Left hindlimb (tissue), 1 donor: Measurements from ENCODE around the gene TMEM114.

Experiments
- DNase-seq: peaks from one replicate; pipeline ENCODE4 v3.0.0-alpha.2; 2018

TMEM114 gene

DNA sequence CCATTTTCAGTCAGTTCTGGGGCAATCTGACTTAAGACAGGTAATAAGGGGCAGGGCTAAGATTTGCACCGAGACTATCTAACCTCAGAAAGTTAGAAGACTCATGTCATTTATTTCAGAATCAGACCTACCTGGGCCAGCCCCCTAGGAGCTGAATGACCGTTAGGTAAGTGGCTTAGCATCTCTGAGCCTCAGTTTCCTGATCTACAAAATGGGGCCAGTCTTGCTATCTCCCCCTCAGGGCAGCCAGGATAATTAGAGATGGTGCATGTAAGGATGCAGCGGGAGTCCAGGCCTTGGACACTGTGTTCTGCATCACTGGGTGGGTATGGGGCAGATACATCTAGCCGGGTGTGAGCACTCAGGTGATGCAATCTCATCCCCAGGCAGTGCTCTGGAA, 20.8 kb upstream of the TMEM114 start:
- no peak for DNase-seq

- DNase-seq, result no peak
Measured at GRCh38 chr16:8607214-8607613, 16.9 kb upstream of the TMEM114 start.

DNA sequence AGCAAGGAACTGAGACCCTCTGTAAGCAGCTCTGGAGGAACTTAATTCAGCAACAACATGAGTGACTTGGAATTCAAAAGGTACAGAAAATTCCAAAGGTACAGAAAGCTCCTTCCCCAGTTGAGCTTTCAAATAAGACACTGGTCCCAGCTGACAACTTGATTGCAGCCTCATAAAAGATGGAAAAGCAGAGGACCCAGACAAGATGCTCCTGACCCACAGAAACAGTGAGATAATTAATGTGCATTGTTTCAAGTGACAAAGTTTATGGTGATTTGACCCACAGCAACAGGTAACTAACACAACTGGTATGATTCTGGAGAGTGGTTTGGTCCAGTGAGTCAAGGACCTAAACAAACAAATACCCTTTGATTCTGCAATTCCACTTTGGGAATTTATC, 15.2 kb upstream of the TMEM114 start:
- DNase-seq, result no peak

DNA sequence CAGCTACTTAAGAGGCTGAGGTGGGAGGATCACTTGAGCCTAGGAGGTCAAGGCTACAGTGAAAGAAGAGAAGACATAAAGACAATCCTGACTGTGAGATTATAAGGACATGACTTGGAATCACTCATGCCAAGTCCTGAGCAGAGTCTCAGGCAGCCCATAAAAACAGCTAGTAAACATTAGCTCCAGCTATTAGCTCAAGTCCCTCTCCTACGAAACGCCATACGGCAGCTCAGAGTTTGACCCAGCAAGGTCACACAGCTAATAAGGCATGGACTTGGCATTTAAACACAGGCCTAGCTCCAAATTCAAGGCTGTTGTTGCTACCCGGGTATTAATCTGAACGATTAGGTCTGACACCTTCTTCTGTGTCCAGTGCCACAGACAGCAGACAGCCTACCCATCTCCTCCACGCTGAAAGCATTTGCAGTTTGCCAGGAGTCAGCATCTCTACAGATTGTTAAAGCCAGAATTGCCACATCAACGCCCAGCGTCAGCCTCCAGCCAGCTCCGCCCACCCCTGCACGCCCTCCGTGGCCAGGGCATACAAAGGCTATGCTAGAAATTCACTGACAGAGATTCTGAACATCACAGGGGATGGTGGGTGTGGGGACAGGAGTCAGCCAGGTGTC, 9.9 kb upstream of the TMEM114 start:
- DNase-seq, result no peak

DNA sequence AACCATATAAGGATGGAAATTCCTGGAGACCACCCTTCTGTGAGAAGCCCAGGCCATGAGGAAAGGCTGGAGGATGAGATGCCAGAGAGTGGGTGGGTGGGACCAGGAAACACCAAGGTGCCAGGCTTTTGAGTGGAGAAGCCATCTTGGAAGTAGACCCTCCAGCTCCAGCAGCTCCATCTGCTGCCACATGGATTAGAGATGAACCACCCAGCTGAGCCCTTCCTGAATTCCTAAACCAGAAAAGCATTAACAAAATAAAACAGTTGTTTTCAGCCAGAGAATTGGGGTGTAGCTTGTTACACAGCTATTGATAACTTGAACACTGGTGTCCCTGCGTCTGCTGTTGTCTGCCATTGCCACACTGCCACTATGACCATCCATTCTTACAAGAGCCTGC, 6.3 kb upstream of the TMEM114 start:
- no peak for DNase-seq

DNA sequence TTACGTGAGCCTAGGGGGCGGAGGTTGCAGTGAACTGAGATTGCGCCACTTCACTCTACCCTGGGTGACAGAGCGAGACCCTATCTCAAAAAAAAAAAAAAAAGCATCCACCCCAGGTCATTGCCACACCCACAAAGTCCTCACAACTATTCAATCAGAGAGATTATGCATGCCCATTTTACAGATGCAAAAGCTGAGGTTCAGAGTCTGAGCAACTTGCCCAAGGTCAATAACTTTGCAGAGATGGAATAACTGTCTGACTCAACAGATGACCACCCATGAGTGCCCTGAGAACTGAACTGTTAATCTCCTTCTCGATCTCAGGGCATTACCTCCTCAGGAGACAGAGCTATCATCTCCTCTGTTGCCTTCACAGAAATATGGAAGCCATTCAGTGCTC, 5.5 kb upstream of the TMEM114 start:
- DNase-seq, result no peak

DNA sequence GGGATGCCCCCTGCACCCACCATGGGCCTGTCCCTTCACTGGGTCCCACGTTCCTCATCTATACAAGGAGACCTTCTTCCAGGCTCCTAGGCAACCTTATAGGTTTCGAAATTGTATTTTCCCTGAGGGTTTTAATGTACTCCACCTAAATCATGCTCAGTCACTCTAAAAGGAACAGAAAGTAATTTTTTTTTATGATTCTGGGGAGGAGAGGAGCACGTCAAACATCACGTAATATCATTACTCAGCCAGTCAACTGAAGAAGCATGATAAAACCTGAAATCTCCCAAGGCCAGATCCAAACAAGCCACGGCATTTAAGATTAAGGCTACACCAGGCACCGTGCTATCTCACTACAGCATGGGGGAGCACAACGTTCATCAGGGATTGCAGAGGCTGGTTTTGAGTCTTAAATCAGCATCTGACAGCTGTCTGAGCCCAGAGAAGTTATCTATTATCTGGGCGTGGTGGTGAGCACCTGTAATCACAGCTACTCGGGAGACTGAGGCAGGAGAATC, 3.9 kb upstream of the TMEM114 start:
- no peak for DNase-seq

- no peak for DNase-seq
Measured at GRCh38 chr16:8591451-8591850, 1.1 kb upstream of the TMEM114 start.

DNA sequence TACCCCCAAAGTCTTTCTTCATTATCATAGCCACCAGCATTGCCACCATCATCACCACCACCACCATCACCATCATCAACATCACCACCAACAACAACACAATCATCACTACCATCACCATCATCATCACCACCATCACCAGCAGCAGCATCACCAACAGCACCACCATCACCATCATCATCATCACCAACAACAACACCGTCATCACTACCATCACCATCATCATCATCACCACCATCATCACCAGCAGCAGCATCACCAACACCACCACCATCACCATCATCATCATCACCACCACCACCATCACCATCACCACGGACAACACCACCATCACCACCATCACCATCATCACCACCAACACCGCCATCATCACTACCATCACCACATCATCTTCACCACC, 500 bp upstream of the TMEM114 start:
- DNase-seq, result no peak

DNA sequence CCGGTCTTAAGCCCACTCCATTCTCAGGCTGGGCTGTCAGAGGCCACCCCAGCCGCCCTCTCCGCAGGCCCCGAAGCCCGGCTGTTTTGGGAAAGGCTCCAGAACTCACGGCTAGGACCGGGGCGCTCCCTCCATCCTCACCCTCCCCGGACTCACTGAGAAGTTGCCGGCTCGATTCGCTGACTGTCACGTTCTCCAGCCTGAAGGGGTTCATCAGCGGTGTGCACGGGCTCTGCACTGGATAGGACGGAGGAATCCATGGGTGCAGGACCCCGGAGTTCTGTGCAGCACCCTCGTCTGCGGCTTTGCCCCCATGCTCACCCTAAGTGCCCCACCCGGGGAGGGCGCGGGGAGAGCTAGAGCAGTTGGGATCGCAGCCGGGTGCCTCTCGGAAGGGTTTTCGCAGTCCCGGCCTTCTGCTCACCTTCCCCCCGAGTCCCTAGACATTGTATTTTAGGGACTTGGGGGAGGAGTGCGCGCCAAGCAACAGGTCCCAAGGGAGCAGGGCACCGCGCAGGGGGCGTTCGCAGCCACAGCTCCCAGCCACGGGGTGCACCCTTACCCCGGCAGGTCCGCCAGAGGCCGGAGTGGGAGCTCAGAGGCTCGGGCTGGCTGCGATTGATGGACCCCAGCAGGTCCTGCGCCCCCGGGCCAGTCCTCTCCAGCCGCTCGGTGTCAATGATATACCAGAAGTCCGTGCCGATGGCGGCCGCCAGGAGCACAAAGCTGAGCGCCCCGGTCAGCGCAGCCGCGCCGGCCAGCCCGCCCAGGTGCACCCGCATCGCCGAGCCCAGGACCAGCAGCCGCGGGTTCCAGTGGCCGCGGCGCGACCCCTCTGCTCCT, 1.0 kb downstream of the TMEM114 start:
- no peak for DNase-seq

GRCh38 chr16:8588682-8589056, 1.6 kb downstream of the TMEM114 start:
- no peak for DNase-seq

GRCh38 chr16:8587065-8587464, 3.2 kb downstream of the TMEM114 start:
- DNase-seq, result no peak

- DNase-seq, result no peak
Measured at GRCh38 chr16:8585857-8586256, 4.5 kb downstream of the TMEM114 start.

GRCh38 chr16:8585041-8585440, 5.3 kb downstream of the TMEM114 start:
- no peak for DNase-seq

- no peak for DNase-seq
Measured at GRCh38 chr16:8583732-8584131, 6.6 kb downstream of the TMEM114 start.

- no peak for DNase-seq
Measured at GRCh38 chr16:8583199-8583598, 7.1 kb downstream of the TMEM114 start.

- no peak for DNase-seq
Measured at GRCh38 chr16:8581831-8582580, 8.3 kb downstream of the TMEM114 start.

DNA sequence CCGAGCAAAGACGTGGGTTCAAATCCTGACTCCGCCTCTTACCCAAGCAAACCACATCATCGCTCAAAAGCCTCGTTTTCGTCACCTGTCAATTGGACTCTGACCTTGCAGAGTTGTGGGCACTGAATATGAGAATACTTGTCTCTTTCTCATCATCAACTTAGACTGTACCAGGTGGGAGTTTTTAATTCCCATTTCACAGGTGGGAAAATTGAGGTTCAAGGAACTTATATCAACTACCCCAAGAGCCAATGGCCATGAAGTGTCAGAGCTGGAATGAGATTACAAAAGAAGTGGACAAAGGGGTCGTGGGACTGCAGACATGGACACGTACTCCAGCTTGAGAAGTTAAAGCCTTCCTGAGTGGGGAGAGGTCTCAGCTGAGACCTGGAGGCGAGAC, 10.8 kb downstream of the TMEM114 start:
- DNase-seq, result no peak

- no peak for DNase-seq
Measured at GRCh38 chr16:8577678-8578304, 12.5 kb downstream of the TMEM114 start.

- DNase-seq, result no peak
Measured at GRCh38 chr16:8576141-8577004, 13.9 kb downstream of the TMEM114 start.

DNA sequence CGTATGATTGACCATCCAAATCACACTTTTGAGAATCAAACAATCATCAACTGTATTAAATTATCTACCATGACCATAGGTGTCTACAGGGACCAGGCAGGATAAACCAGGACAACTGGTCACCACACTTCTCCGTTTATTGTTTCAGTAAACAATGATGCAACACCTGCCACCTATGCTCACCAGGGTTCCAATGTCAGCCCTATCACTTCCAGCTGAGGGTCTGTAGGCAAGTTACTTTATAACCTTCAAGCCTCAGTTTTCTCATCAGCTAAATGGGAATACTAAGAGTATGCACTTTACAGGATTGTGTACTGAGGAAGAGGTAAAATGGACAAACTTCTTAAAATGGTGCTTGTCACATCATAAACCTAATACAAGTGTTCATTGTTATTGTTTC, 14.9 kb downstream of the TMEM114 start:
- no peak for DNase-seq
